Measurements from ENCODE around the gene SLC52A3.

The SLC52A3 gene

DNA sequence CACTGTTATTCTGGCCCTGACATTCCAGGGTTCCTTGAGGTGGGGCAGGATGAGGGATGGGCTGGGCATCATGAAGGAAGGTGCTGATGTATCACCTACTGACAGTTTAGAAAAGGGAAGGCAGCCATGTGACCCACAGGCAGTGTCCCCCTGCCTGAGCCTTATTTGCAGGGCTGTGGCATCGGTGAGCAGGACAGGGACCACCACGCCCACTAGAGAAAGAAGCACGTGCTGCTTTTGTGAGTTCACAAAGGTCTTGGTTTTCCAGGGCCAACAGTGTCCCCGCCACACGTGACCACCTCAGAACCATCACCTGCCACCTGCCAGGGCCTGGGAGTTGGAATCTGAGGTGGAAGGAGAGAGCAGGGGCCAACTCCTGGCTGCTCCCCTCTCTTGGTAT lies 49.2 kb downstream of the SLC52A3 start:
- no peak overlapping the region for H3K4me3 ChIP-seq (ENCODE audit: low read depth, low read length)
- DNase-seq (ENCODE audit: low read depth), result no peak
- TF ChIP-seq, protein P1, sequence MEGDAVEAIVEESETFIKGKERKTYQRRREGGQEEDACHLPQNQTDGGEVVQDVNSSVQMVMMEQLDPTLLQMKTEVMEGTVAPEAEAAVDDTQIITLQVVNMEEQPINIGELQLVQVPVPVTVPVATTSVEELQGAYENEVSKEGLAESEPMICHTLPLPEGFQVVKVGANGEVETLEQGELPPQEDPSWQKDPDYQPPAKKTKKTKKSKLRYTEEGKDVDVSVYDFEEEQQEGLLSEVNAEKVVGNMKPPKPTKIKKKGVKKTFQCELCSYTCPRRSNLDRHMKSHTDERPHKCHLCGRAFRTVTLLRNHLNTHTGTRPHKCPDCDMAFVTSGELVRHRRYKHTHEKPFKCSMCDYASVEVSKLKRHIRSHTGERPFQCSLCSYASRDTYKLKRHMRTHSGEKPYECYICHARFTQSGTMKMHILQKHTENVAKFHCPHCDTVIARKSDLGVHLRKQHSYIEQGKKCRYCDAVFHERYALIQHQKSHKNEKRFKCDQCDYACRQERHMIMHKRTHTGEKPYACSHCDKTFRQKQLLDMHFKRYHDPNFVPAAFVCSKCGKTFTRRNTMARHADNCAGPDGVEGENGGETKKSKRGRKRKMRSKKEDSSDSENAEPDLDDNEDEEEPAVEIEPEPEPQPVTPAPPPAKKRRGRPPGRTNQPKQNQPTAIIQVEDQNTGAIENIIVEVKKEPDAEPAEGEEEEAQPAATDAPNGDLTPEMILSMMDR (conservative IDR thresholded peaks at IDR 0.05; ENCODE audit: low read depth, low read length), result no peak

DNA sequence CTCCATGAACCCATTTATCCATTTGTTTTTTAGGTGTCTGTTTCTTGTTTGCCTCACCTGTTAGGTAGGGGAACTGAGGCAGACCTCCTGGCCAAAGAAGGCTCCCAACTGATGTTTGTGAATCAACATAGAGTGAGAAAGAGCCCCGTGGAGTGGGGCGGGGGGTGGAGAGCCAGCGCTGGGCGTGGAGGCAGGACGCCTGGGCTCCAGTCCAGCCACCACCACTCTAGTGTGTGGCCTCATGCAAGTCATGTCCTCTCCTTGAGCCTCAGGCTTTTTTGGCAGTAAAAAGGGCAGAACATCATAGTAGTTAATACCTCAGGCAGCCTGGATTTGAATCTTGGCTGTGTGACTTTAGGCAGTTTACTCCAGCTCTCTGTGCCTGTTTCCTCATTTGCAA lies 50.5 kb downstream of the SLC52A3 start:
- DNase-seq (ENCODE audit: low read depth), result no peak
- TF ChIP-seq, protein P1 (conservative IDR thresholded peaks at IDR 0.05; ENCODE audit: low read depth, low read length), result no peak

DNA sequence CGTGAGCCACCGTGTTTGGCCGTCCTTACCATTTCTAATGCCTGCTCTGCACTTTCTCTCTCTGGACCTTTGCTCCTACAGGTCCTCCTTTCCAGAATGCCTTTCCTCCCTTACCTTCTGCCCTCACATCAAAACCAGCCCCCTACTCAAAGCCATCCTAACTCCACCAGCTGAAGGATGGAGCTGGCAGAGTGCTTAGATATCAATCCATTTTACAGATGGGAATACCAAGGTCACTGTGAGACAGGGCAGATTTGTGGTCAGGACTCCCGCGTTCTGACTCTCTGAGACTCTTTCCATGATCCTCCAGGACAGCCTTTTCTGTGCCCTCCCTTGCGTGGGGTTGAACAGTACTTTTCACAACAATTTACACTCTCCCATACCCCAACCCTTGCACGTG lies 51.0 kb downstream of the SLC52A3 start:
- TF ChIP-seq, protein P1 (conservative IDR thresholded peaks at IDR 0.05; ENCODE audit: low read depth, low read length), result no peak
- DNase-seq (ENCODE audit: low read depth), result no peak
- no peak overlapping the region for H3K4me3 ChIP-seq (ENCODE audit: low read depth, low read length)

More for the DNA sequence above, 50.5 kb downstream of the SLC52A3 start:
- H3K4me3 ChIP-seq (ENCODE audit: low read depth, low read length), result no peak overlapping the region

DNA sequence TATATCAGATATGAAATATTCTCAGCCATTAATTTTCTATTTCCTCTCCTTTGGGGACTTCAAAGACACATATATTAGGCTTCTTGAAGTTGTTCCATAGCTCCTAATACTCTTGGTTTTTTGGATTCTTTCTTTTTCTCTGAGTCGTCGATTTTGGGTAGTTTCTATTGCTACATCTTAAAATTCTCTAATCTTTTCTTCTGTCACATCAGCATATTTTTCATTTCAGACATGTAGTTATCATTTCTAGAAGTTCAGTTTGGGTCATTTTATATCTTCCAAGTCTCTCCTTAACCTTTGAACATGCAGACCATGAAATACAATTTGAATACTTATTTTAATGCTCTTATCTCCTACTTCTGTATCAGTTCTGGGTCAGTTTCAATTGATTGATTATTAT lies 53.8 kb downstream of the SLC52A3 start:
- no peak overlapping the region for H3K4me3 ChIP-seq (ENCODE audit: low read depth, low read length)
- DNase-seq (ENCODE audit: low read depth), result no peak
- TF ChIP-seq, protein P1 (conservative IDR thresholded peaks at IDR 0.05; ENCODE audit: low read depth, low read length), result no peak

DNA sequence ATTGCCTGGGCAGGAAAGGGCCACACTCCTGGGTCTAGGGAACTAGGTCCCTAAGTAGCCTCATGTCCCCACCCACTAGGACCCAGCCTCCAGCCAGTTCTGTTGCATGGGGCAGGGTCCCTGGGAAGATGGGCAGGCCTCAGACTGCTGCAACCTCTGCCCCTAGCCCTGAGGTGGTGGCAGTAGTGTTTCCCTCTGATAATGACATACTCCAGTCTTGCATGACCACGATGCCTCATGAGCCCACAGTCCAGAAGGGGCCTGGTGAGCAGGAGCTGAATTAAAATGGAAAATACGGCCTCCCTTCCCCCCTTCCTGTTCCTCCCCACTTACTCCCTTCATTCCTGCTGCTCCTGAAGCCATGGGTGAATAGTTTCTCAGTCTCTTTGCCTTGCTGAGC lies 56.7 kb downstream of the SLC52A3 start:
- TF ChIP-seq, protein P1 (conservative IDR thresholded peaks at IDR 0.05; ENCODE audit: low read depth, low read length), result no peak

DNA sequence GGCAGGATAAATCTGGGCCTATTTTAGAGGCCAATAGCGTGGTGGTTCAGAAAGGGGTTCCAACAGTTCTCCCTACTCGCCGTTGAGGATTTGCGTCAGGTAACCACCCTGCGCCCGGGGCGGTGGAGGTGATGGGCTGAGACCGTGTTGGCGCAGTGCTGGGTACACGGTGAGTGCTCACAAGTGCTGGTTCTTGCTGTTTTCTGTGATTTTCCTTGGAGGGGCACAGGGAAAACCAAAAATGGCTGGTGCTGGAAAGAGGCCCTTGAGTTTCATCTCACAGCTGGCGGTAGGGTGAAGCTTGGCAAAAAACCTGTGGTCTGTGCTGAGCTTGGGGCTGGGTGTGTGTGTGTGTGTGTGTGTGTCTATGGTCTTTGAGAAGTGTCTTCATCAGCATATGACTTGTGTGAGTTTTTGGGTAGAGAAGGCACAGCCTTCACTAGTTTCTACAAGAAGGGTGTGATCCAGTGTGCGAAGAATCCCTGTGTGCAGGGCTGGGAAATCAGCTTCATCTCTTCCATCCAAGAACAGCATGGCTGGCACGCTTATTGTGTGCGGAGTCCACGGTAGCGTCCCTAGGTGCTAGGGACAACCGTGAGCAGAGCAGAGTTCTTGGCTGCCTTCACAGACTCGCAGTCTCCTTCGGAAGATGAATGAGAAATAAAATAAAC lies 57.4 kb downstream of the SLC52A3 start:
- TF ChIP-seq, protein P1 (conservative IDR thresholded peaks at IDR 0.05; ENCODE audit: low read depth, low read length), result no peak
- no peak overlapping the region for H3K4me3 ChIP-seq (ENCODE audit: low read depth, low read length)
- DNase-seq (ENCODE audit: low read depth), result no peak

More for the DNA sequence above, 56.7 kb downstream of the SLC52A3 start:
- DNase-seq (ENCODE audit: low read depth), result no peak
- H3K4me3 ChIP-seq (ENCODE audit: low read depth, low read length), result no peak overlapping the region
